DOHH2 (cell line): ENCODE data around the gene CAMTA1.

Experiments used
- H3F3A ChIP-seq: fragments of 200-600 bp; sonication (generic), shearing (Covaris generic); 2 replicates; pipeline ENCODE4 v1.6.0; 2016; ENCODE audit warnings: antibody characterized with exemption, mild to moderate bottlenecking; ENCODE audit not compliant: control insufficient read depth, insufficient read depth
- H3K27ac ChIP-seq: fragments of 200-600 bp; sonication (generic); 2 replicates; pipeline ENCODE4 v1.5.1; 2014; ENCODE audit warnings: low read depth, mild to moderate bottlenecking, low read length, moderate library complexity
- H3K27me3 ChIP-seq: fragments of 200-600 bp; sonication (generic); 2 replicates; pipeline ENCODE4 v1.6.1; 2014; ENCODE audit warnings: mild to moderate bottlenecking, low read length, mixed read lengths; ENCODE audit not compliant: control insufficient read depth
- H3K36me3 ChIP-seq: fragments of 200-600 bp; sonication (generic); 2 replicates; pipeline ENCODE4 v1.6.1; 2014; ENCODE audit warnings: mild to moderate bottlenecking, low read length, moderate library complexity, mixed read lengths; ENCODE audit not compliant: control insufficient read depth
- H3K4me1 ChIP-seq: fragments of 200-600 bp; sonication (generic); 2 replicates; pipeline ENCODE4 v1.6.1; 2014; ENCODE audit warnings: mild to moderate bottlenecking, low read length, mixed read lengths; ENCODE audit not compliant: control insufficient read depth
- H3K4me2 ChIP-seq: fragments of 200-600 bp; sonication (generic); 2 replicates; pipeline ENCODE4 v1.6.0; 2014; ENCODE audit warnings: mild to moderate bottlenecking, low read length, moderate library complexity
- H3K4me3 ChIP-seq: fragments of 200-600 bp; sonication (generic); 2 replicates; pipeline ENCODE4 v1.5.1; 2014; ENCODE audit warnings: mild to moderate bottlenecking, low read length, mixed read lengths
- H3K79me2 ChIP-seq: fragments of 200-600 bp; sonication (generic); 2 replicates; pipeline ENCODE4 v1.6.1; 2014; ENCODE audit warnings: mild to moderate bottlenecking, low read length, mixed read lengths; ENCODE audit not compliant: control insufficient read depth
- H3K9me2 ChIP-seq: fragments of 200-600 bp; sonication (generic); replicated peaks from 2 replicates; pipeline ENCODE4 v1.6.1; 2014; ENCODE audit warnings: mild to moderate bottlenecking, low read length, mixed read lengths; ENCODE audit not compliant: control insufficient read depth
- H3K9me3 ChIP-seq: fragments of 200-600 bp; sonication (generic); 2 replicates; pipeline ENCODE4 v1.6.1; 2014; ENCODE audit warnings: antibody characterized with exemption, low read length, mixed read lengths; ENCODE audit not compliant: control insufficient read depth, insufficient read depth
- H4K20me1 ChIP-seq: fragments of 200-600 bp; sonication (generic); 2 replicates; pipeline ENCODE4 v1.6.0; 2014; ENCODE audit warnings: low read depth, mild to moderate bottlenecking, antibody characterized with exemption, low read length, moderate library complexity; ENCODE audit not compliant: control insufficient read depth, insufficient read depth
- EZH2phosphoT487 ChIP-seq: fragments of 200-600 bp; sonication (generic); IDR thresholded peaks from 2 replicates; pipeline ENCODE4 v1.6.1; 2017; ENCODE audit warnings: borderline replicate concordance, mild to moderate bottlenecking, antibody characterized with exemption, low read length, moderate library complexity, mixed read lengths
- TF ChIP-seq, protein P1 (sequence below): fragments of 200-600 bp; sonication (generic); IDR thresholded peaks from one replicate; pipeline ENCODE4 v1.5.1; 2014; ENCODE audit warnings: antibody characterized with exemption, mild to moderate bottlenecking, low read depth, low read length; ENCODE audit not compliant: poor library complexity, severe bottlenecking

CAMTA1 gene

DNA sequence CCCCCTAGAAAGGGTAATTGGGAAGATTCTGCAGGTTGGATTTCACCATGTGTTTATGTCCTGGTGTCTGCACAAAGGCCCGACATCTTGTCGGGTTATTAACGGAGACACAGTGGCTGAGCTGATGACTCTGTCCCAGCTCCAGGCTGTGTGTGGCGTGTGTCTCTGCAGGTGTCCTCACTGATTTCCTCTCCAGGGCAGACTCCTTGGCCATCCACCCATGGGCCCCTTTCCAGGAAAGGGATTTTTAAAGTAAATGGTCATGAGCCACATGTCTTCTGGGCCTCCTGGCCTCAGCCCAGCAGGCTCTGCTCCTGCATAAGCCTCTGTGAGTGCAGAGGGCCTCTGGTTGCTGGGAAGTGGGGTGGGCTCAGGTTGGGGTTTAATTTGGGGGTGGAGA lies 567.1 kb downstream of the CAMTA1 start:
- TF ChIP-seq, protein P1, sequence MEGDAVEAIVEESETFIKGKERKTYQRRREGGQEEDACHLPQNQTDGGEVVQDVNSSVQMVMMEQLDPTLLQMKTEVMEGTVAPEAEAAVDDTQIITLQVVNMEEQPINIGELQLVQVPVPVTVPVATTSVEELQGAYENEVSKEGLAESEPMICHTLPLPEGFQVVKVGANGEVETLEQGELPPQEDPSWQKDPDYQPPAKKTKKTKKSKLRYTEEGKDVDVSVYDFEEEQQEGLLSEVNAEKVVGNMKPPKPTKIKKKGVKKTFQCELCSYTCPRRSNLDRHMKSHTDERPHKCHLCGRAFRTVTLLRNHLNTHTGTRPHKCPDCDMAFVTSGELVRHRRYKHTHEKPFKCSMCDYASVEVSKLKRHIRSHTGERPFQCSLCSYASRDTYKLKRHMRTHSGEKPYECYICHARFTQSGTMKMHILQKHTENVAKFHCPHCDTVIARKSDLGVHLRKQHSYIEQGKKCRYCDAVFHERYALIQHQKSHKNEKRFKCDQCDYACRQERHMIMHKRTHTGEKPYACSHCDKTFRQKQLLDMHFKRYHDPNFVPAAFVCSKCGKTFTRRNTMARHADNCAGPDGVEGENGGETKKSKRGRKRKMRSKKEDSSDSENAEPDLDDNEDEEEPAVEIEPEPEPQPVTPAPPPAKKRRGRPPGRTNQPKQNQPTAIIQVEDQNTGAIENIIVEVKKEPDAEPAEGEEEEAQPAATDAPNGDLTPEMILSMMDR, result no peak
- no peak for TF ChIP-seq EZH2phosphoT487

DNA sequence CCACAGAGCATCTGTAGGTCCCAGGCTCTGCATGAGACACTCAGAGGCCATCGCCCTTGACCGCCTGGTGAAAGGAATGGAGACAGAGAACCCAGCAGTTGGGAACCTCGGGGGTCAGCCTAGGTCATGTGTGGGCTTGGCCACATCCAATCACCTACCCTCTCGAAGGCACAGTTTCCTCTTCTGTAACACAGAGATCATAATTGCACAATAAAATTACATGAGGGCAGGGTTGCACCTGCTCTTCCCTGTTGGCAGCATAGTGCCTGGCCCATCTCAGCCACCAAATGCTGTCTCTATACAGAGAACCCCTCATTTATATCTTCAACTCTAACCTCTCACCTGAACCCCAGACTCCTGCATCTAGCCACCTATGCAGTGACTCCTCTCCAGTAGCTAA lies 567.7 kb downstream of the CAMTA1 start:
- no peak overlapping the region for H3K27ac ChIP-seq
- no peaks in the 10 kb centered on the region; the same call in 1 of the 2 replicates for H4K20me1 ChIP-seq
- H3K4me2 ChIP-seq, result no peak overlapping the region
- H3K4me3 ChIP-seq, result no peak overlapping the region
- no peak for TF ChIP-seq EZH2phosphoT487
- TF ChIP-seq, protein P1, result no peak
- H3K9me3 ChIP-seq, result no peaks in the 10 kb centered on the region
- H3K9me2 ChIP-seq, result no peaks in the 10 kb centered on the region
- H3F3A ChIP-seq, result no peaks in the 10 kb centered on the region
- no peaks in the 10 kb centered on the region for H3K36me3 ChIP-seq
- H3K79me2 ChIP-seq, result no peaks in the 10 kb centered on the region
- no peaks in the 10 kb centered on the region for H3K4me1 ChIP-seq
- no peaks in the 10 kb centered on the region for H3K27me3 ChIP-seq

More for the DNA sequence above, 567.1 kb downstream of the CAMTA1 start:
- Histone ChIP-seq H3K79me2 (no peaks in the 10 kb centered on the region), H4K20me1 (no peaks in the 10 kb centered on the region; the same call in 1 of the 2 replicates), H3K36me3 (no peaks in the 10 kb centered on the region), H3K27ac (no peak overlapping the region), H3K9me2 (no peaks in the 10 kb centered on the region), H3K4me2 (no peak overlapping the region), H3K27me3 (no peaks in the 10 kb centered on the region), H3F3A (no peaks in the 10 kb centered on the region), H3K4me1 (no peaks in the 10 kb centered on the region), H3K9me3 (no peaks in the 10 kb centered on the region), H3K4me3 (no peak overlapping the region)

GRCh38 chr1:7355646-7356045 lies 570.4 kb downstream of the CAMTA1 start:
- Histone ChIP-seq H4K20me1 (no peaks in the 10 kb centered on the region), H3K79me2 (no peaks in the 10 kb centered on the region), H3K36me3 (no peaks in the 10 kb centered on the region), H3K4me2 (no peak overlapping the region), H3K9me2 (no peaks in the 10 kb centered on the region), H3K9me3 (no peaks in the 10 kb centered on the region), H3K4me1 (no peaks in the 10 kb centered on the region), H3K4me3 (no peak overlapping the region), H3K27ac (no peak overlapping the region), H3K27me3 (no peaks in the 10 kb centered on the region), H3F3A (no peaks in the 10 kb centered on the region)
- TF ChIP-seq EZH2phosphoT487, result no peak
- TF ChIP-seq, protein P1, result no peak
